Lower lobe of right lung (tissue), 2 donors: ENCODE results near the gene PNKD. TPM values are rescaled to one million over a fixed set of nuclear protein-coding genes. Genes with fewer than 3 reads are reported as not detected.

Source experiments
- ATAC-seq, 2 donors: fragments of 200-7000 bp; cut with Tn5 transposase; one replicate each; pipeline ENCODE4 v1.9.1; 2020 to 2022; ENCODE audit warnings: mild to moderate bottlenecking in 2 of 2, moderate library complexity in 2 of 2
- DNase-seq: peaks from one replicate; pipeline ENCODE4 v3.0.0-alpha.2; 2020
- H3K27ac ChIP-seq: fragments of 200-600 bp; one replicate; pipeline ENCODE4 v1.8.0; 2022
- H3K27me3 ChIP-seq: fragments of 200-600 bp; one replicate; pipeline ENCODE4 v1.8.0; 2022; ENCODE audit warnings: low read depth
- H3K36me3 ChIP-seq: fragments of 200-600 bp; one replicate; pipeline ENCODE4 v1.8.0; 2022; ENCODE audit warnings: mild to moderate bottlenecking
- H3K4me1 ChIP-seq: fragments of 200-600 bp; one replicate; pipeline ENCODE4 v1.8.0; 2022
- H3K4me3 ChIP-seq: fragments of 200-600 bp; one replicate; pipeline ENCODE4 v1.8.0; 2022; ENCODE audit warnings: mild to moderate bottlenecking
- H3K9me3 ChIP-seq: fragments of 200-600 bp; one replicate; pipeline ENCODE4 v1.8.0; 2022
- CTCF ChIP-seq: fragments of 200-600 bp; IDR thresholded peaks from one replicate; pipeline ENCODE4 v1.8.0; 2022; ENCODE audit warnings: antibody characterized with exemption, mild to moderate bottlenecking
- intact Hi-C: fragments of 100-400 bp; cut with DNase I; formaldehyde crosslinking; loops from one replicate; pipeline ENCODE4 v1.11.0; 2022
- total RNA-seq: library from RNA; stranded (reverse); fragmentation: NEBNext Ultra II Directional; extraction: Animal tissue kit (Norgen Biotek cat#: 25700); gene quantifications from one replicate; pipeline ENCODE4 v1.2.1, GENCODE V29; 2021
- donor health status: DM: no; HTN: yes; CAD: no; lungs with severe emphysema.

Gene PNKD
- total RNA-seq, 1 donor from 2014 or later = 65.8 TPM

DNA sequence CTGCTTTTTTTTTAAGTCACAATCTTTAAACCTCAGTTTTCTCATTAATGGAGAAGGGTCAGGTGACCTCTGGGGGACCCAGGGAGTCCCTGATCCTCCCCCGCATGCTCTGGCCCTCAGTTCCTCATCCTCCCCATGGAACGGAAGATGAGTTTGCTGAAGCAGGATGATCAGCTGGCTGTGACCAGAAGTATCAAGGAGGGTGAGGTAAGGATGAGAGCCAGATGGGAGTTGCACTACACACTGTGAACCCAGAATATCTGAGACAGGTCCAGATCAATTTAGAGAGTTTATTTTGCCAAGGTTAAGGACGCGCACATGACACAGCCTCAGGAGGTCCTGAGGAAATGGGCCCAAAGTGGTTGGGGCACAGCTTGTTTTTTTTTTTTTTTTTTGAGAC is 90.1 kb downstream of the PNKD start:
- Histone ChIP-seq H3K36me3 (no peaks in the 10 kb centered on the region), H3K9me3 (no peaks in the 10 kb centered on the region), H3K4me3 (no peak overlapping the region), H3K27ac (no peak overlapping the region), H3K27me3 (no peaks in the 10 kb centered on the region), H3K4me1 (peaks cover 31% of the 10 kb centered on the region)
- no peak for TF ChIP-seq CTCF
- peak; percentile 35 to 46 for ATAC-seq
- DNase-seq = peak; percentile 79
- intact Hi-C loops = loop anchor here (10.0 kb wide), 1 partner anchor 66 kb away; the partner anchor contains the start of gene TMBIM1

DNA sequence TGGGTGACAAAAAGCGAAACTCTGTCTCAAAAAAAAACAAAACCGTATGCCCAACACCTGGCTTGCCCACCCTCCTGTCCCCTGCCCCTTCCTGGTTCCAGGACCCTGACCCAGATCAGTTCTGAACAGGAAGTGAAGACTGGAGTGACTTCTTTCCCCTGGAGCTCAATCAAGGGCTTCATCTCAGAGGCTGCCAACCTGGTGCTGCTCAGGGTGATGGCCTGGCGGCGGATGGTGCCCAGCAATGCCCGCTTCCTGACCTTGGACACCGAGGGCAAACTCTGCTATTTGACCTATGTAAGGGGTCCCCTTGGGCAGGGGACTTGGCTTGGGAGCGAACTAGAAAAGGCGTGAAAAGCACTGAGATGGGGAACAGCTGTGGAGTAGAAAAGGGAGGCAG is 92.3 kb downstream of the PNKD start:
- Histone ChIP-seq H3K36me3 (no peaks in the 10 kb centered on the region), H3K9me3 (peaks cover 6% of the 10 kb centered on the region), H3K27me3 (no peaks in the 10 kb centered on the region), H3K4me1 (peaks cover 19% of the 10 kb centered on the region), H3K27ac (no peak overlapping the region), H3K4me3 (no peak overlapping the region)
- intact Hi-C loops = loop anchor here (10.0 kb wide), 1 partner anchor 68 kb away; the partner anchor contains the start of gene TMBIM1
- ATAC-seq (no peak), DNase-seq (peak; percentile 24)
- TF ChIP-seq CTCF = no peak

- Histone ChIP-seq H3K27me3 (no peaks in the 10 kb centered on the region), H3K36me3 (no peaks in the 10 kb centered on the region), H3K4me3 (no peak overlapping the region), H3K27ac (peak overlapping the region; percentile 53), H3K9me3 (peaks cover 6% of the 10 kb centered on the region), H3K4me1 (peaks cover 26% of the 10 kb centered on the region)
- intact Hi-C loops = loop anchor here (10.0 kb wide), 1 partner anchor 69 kb away; the partner anchor contains the start of gene TMBIM1
- ATAC-seq (no peak), DNase-seq (peak; percentile 32)
- no peak for TF ChIP-seq CTCF
Measured at GRCh38 chr2:218363736-218364135, 93.4 kb downstream of the PNKD start.

GRCh38 chr2:218364196-218364595 is 93.9 kb downstream of the PNKD start:
- Histone ChIP-seq H3K27me3 (no peaks in the 10 kb centered on the region), H3K27ac (peak overlapping the region; percentile 24), H3K36me3 (no peaks in the 10 kb centered on the region), H3K4me1 (peaks cover 31% of the 10 kb centered on the region), H3K4me3 (no peak overlapping the region), H3K9me3 (peaks cover 6% of the 10 kb centered on the region)
- no peak for TF ChIP-seq CTCF
- ATAC-seq = no peak
- intact Hi-C loops = loop anchor here (10.0 kb wide), 1 partner anchor 69 kb away; the partner anchor contains the start of gene TMBIM1
- no peak for DNase-seq

- peaks cover 53% of the 10 kb centered on the region for H3K4me1 ChIP-seq
- peak overlapping the region; percentile 59 for H3K4me3 ChIP-seq
- no peaks in the 10 kb centered on the region for H3K27me3 ChIP-seq
- no peak for ATAC-seq
- peaks cover 6% of the 10 kb centered on the region for H3K9me3 ChIP-seq
- TF ChIP-seq CTCF = no peak
- H3K27ac ChIP-seq = peak overlapping the region; percentile 95
- intact Hi-C loops = loop anchor here (10.0 kb wide), 1 partner anchor 72 kb away; the partner anchor contains the start of gene TMBIM1
- DNase-seq = no peak
- no peaks in the 10 kb centered on the region for H3K36me3 ChIP-seq
Measured at GRCh38 chr2:218366621-218367414, 96.5 kb downstream of the PNKD start.
